Left cardiac atrium (tissue), 4 donors: ENCODE results near the gene CALHM1. TPM values are rescaled to one million over a fixed set of nuclear protein-coding genes. Genes with fewer than 3 reads are reported as not detected.
"Not testable (repeated sequence)": the region's sequence is repeated elsewhere in the genome, so short reads cannot be mapped to it uniquely, and the experiment has no call there.

Source experiments
- ATAC-seq, 2 donors: fragments of 200-7000 bp; cut with Tn5 transposase; one replicate each; pipeline ENCODE4 v1.9.1; 2020; ENCODE audit warnings: mild to moderate bottlenecking in 2 of 2, moderate library complexity in 2 of 2
- DNase-seq: peaks from one replicate; pipeline ENCODE4 v3.0.0-alpha.2; 2020
- intact Hi-C, 2 donors: fragments of 100-400 bp; cut with DNase I; formaldehyde crosslinking; loops; one replicate each; pipeline versions ENCODE4 v1.14.1 to v1.15.1; 2022 to 2023
- total RNA-seq, 2 donors: library from RNA; stranded (reverse); fragmentation: NEBNext Ultra II Directional; extraction: Animal tissue kit (Norgen Biotek cat#: 25700); gene quantifications; one replicate each; pipeline ENCODE4 v1.2.1, GENCODE V29; 2021
- donor health status: DM: no; HTN: yes; CAD: no.
- donor health status: DM: no; HTN: yes; CAD: no; lungs with severe emphysema.
- donor health status: DM: yes; HTN: yes; CAD: no.
- donor health status: Dilated cardiomyopathy.

The CALHM1 gene
- total RNA-seq, 2 donors from 2014 or later, result not detected

DNA sequence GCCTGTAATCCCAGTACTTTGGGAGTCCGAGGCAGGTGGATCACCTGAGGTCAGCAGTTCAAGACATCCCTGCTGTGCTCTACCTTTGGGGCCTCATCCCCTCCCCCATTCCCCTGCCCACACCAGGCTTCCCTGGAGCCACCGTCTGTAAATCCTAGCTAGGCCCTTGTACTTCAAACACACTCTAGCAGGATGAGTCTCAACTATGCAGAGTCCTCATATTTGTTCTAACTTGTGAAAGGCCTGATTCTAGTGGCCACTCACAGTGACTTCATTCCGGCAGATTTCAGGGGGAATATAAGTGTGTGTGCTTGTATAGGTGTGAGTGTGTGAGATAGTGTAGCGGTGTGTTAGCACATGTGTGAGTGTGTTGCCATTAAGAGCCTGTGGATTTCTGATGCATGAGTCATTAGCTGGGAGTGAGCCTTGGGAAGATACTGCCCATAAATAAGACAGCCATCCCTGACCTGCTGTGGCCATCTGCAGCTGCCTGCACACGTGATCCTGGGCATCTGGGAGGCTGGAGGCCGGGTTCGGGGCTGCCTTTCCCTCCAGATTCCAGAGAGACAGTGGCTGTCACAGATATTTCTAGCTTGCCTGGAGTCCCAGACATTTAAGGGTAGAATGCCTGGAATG is 33.1 kb upstream of the CALHM1 start:
- ATAC-seq (peak; percentile 70 to 82), DNase-seq (no peak)
- intact Hi-C loops, result no loop called here

DNA sequence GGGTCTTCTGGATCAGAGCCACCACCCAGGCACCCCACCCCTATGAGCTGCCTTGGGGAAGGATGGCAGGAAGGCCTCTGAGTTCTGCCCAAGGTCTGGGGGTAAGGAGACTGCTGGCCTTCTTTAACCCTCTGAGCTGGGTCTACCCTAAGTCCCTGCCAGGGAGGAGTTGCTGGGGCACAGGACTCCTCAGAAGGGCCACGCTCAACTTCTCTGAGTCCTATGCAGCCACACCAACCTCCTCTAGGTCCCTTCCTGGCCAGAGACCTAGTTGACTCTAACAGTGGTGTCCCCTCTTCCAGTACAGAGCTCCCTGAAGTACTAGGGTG is 32.2 kb upstream of the CALHM1 start:
- intact Hi-C loops, result no loop called here
- DNase-seq (no peak), ATAC-seq (no peak)

DNA sequence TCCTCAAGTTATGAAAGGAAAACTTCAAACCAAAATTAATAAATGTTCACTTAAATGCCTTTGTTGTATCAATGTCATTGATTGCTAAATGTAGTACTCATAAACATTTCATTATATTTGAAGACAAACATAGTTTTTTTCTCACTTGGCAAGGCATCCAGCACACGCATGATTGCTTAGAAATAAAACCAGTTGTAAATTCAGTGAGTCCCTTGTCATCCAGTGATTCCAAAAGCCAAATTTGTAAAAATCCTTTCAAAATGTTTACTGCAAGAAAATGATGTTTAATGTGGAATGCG is 28.7 kb upstream of the CALHM1 start:
- intact Hi-C loops, result loop anchor here in 1 of 2 donors (5.0 kb wide), 1 partner anchor 70 kb away; no protein-coding TSS in a partner anchor
- DNase-seq, result no peak
- ATAC-seq, result no peak

DNA sequence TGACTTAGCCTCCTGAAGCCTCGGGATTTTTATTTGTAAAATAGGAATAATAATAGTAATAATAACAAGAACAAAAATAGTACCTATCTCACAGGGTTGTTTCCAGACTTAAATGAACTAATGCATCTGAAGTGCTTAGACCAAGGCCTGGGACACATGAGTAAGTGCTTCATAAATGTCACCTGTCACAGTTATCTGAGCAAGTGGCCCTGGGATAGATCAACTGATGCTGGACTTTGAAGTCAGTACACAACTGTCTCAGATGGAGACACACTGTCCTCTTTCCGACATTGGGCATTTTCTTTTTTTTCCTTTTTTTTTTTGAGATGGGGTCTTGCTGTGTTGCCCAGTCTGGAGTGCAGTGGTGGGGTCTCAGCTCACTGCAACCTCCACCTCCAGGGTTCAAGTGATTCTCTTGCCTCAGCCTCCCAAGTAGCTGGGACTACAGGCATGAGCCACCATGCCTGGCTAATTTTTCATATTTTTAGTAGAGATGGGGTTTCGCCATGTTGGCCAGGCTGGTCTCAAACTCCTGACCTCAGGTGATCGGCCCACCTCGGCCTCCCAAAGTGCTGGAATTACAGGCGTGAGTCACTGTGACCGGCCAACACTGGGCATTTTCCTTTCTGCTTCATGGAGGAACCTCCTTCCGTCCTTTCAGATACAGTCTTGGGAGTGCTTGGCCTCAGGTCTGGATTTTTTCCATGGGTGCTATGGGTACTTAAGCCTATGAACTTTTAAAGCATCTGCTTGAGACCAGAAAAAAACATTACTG is 28.1 kb upstream of the CALHM1 start:
- not testable (repeated sequence) for DNase-seq, ATAC-seq
- intact Hi-C loops, result loop anchor here in 1 of 2 donors (5.0 kb wide), 1 partner anchor 70 kb away; no protein-coding TSS in a partner anchor

DNA sequence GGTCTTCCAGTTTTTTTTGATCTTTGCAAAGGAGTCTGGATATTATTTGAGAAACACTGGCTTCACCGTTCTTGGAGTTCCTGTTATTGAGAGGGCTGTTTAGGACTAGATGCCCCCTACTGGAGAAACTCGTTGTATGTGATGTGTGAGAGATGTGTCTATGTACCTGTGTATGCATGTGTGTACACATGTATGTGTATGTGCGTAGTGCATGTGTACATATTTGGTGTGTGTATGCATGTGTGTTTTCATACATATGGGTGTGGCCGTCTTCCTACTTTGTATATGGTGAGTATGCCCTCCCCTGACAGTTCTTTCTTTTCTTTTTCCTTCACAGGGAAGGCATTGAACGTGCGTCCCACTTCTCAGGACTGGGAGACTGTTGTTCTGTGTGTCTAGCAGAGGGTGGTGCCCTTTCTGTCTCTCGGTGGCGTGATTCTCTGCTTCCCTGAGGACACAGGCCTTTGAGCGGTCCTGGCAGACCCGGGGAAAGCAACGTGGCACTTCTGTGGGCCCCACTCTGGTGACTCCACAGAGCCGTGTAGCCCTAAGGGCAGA is 23.4 kb upstream of the CALHM1 start:
- peak; percentile 58 to 72 for ATAC-seq
- intact Hi-C loops, result no loop called here
- DNase-seq, result no peak

DNA sequence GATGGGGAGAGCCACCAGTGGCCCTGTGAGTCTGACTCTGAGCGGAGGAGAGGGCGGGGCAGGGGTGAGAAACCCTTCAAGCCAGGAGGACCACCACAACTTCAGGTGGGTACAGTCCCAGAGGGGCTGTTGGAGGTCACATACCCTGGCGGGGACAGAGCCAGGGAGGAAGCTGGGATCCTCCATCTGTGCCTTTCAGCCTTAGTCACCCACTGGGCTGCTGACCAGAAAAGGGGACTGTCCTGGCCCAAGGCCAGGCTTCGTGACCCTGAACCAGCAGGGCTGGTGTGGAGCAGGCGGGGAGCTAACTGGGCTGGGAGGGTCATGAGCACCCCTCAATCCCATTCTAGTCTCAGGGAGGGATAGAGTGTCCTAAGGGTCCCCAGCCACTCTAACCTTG is 21.8 kb upstream of the CALHM1 start:
- DNase-seq, result peak; percentile 50

DNA sequence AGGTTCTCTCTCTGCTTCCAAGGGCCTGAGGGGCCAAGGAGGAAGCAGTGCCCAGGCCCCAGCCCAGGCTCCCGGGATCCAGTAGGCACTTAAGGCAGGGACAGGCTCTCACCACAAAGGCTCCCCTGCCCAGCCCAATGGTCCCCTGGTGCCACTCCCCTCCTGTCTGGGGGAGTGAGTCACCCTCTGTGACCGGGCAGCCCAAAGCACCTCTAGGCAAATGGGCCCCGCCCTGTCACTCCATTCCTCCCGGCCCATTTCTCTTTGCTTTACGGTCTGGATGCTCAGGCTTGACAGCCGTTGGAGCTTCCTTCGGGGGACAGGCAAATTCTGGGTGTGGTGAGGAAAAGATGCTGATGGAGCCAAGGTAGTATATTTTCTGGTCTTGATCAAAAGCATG is 20.4 kb upstream of the CALHM1 start, which contains the start of gene CALHM3:
CALHM3 (minus strand) TSS at position 106 of the 400 bp plus-strand sequence. CDS start 208 bp downstream, outside the sequence.
- DNase-seq (no peak), ATAC-seq (peak in 1 of 2 donors; percentile 12)
- intact Hi-C loops, result no loop called here

More for the DNA sequence above, 21.8 kb upstream of the CALHM1 start:
- ATAC-seq, result peak in 1 of 2 donors; percentile 40
- intact Hi-C loops, result no loop called here

DNA sequence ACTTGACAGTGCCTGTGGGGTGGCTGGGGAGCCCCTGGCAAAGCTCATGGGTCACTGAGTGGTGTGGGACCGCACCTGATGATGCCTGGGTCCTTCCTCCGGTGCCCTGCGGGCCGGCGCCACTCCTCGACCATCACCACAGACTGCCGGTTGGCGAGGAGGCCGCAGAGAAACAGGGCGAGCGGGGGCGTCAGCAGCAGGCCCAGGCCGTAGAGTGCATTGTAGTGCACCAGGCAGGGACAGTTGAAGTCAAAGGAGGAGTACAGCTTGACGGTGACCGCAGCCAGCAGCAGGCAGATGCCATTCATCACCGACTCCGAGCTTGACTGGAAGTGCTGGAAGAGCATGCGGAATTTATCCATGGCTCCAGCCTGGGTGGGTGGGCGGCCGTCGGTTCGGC is 20.0 kb upstream of the CALHM1 start:
- DNase-seq, result no peak
- ATAC-seq, result no peak
- intact Hi-C loops, result no loop called here

DNA sequence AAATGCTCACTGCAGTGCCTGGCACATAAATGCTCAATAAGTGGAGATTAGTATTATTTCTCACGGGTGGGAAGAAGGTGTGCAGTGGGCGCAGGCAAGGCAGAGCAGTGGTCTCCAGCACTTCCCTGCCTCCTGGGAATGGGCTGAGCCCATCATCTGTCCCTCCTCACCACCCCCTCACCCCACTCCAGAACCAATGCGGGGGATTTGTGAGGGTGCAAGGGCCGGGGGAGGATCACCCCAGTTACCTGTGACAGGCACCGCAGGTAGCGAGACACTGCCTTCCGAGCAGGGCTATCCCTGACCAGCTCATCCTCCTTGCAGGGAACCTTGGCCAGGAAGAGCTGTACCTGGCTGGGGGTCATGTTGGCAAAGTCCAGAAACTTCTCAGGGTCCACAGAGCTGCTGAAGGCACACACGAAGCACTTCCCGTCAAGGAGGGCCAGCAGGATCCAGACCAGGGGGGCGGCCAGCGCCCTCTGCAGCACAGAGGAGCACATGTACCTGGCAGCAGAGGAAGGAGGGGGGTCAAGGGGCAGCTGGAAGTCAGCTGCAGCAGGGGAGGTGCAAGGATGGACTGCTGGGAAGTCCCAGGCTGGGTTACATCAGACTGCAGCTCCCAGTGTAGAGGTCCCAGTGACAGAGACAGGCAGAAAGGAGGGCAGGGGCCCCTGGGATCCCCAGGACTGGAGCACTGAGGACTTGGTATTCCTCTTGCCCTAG is 17.5 kb upstream of the CALHM1 start:
- ATAC-seq, result no peak
- intact Hi-C loops, result no loop called here
- DNase-seq, result no peak

DNA sequence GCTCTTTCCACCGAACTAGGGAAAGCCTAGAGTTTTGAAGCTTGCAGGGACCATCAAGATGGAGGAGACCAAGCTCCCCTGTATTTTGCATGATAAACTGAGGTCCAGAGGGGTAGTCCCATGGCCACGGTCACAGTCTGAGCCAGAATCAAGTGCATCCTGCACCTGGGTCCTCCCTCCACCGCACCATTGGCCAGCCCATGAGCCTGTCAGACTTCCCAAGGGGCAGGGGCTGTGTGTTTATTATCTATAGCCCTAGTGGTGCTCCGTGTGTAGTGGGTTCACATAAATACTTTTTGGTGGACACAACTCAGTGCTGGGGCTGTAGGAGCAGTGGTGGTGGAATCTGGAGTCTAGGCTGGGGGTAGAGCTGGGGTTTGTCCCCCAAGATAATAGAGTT is 16.7 kb upstream of the CALHM1 start:
- intact Hi-C loops, result no loop called here
- ATAC-seq (no peak), DNase-seq (peak; percentile 10)

DNA sequence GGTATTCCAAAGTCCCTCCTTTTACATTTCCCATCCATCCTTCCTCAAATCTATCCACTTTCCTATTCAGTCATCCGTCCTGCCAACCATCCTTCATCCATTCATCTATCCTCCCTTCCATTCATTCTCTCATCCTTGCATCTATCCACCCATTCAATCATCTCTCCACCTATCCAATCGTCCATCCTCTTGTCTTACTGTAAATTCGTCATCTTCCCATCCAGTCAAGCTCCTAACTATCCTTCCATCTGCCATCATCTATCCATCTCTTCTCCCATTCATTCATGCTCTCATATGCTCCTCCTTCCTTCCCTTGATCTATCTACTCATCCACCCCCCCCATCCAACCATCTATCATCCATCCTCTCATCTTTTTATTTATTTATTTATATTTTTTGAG is 15.4 kb upstream of the CALHM1 start:
- ATAC-seq (no peak), DNase-seq (no peak)
- intact Hi-C loops, result no loop called here

DNA sequence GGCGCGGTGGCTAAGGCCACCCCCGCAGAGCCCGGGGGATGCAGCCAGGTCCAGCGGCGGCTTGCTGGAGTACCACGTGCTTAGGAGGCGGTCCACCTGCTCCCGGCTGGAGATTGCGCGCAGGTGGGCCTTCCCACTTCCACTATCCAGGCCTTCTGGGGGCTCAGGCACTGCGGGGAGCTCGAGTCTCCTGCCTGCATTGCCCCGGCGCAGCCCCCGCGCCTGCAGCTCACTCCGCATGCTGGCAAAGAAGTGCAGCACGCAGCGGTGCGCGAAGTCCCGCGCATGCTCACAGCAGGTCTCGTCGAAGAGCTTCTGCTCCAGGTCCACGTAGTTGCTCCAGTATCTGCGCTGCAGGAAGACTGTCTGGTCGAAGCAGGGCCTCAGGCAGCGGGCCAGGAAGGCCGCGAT is 14.6 kb upstream of the CALHM1 start:
- ATAC-seq, result no peak
- intact Hi-C loops, result no loop called here
- no peak for DNase-seq

DNA sequence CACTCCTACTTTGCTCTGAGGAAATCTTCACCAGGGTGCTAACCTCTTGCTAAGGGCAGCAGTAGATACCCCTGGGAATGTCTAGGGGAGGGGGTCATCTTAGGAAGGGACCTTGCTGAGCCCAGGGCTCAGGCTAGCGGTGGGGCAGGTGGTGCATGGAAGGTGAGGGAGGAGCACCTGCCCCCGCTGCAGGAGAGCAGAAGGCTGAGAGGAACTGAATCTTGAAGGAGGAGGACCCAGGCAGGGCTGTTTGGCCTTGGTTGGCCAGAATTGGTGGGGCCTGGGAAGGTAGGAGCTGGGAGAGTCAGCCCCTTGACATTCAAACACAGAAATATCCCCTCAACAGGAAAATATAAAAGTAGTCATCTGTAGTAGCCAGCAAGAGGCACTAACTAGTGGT is 13.3 kb upstream of the CALHM1 start:
- ATAC-seq, result no peak
- intact Hi-C loops, result no loop called here

DNA sequence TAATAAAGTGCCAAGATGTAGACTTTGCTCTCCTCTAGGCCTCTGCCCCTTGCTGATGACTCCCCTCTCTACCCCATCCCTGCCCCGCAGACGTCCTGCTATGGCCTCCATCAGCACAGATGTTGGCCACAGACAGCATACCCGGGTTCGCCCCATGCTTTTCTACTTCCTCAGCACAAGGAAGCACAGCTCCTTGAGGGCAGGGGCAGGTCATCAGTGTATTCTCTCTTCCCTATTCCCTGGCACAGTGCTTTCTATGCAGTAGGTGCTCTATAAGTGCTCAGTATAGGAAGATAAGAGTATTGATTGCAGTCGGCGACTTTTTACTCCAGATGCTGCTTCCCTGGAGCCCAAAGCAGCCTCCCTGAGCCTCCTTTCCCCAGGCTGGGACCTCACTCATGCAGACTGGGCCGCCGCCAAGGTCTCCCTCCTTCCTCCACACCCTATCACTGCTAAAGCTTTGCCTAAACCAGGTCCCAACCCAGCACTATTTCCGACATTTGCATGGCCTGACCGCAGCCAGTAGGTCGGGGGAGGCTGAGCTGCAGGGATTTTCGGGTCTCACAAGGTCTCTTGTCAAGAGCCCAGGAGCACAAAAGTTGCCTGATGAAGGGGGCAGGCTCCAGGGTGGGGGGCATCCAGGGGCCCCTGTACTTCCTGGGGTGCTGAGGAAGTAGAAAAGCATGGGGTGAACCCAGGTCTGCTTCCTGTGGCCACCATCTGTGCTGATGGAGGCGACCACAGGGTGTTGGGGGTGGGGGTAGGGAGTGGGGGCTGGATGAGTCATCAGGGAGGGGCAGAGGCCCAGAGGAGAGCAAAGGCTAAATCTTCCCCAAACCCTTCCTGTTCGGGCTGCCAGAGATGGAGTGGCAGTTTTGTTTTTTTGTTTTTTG is 12.3 kb upstream of the CALHM1 start:
- DNase-seq (peak; percentile 67), ATAC-seq (peak; percentile 84 to 90)
- intact Hi-C loops, result no loop called here

More for the DNA sequence above, 13.3 kb upstream of the CALHM1 start:
- DNase-seq, result no peak

DNA sequence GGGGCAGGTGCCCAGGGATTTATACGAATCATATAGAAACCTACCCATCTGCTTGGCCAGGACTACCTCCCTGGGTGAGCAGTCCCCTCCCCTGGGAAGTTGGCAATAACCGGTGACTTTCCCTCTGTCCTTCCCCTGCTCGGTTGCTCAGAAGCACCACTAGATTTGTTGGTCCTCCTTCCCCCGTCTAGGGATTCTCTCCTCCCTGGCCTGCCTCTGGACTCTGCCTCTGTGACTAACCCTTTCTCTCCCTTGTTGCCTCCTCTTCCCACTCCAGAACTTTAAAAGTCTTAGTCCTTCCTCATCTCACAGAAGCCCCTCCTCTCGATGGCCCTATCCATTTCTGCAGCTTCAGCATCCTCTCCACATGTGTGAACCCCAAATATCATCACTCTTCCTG is 10.5 kb upstream of the CALHM1 start:
- DNase-seq, result no peak
- intact Hi-C loops, result no loop called here
- no peak for ATAC-seq

DNA sequence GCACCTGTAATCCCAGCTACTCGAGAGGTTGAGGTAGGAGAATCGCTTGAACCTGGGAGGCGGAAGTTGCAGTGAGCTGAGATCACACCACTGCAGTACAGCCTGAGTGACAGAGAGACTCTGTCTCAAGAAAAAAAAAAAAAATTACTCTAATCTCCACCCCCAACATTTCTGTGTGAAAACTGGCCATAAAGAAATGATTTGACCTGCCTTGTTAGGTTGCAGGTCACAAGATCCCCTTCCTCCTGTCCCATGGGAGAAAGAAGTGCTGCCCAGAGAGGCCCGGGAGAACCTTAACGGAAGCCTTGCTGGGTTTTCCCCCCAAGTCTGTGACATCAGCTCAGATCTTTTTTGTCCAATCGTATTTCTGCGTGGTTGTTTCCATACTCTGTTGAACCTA is 8.7 kb upstream of the CALHM1 start:
- intact Hi-C loops, result no loop called here
- no peak for DNase-seq
- no peak for ATAC-seq

DNA sequence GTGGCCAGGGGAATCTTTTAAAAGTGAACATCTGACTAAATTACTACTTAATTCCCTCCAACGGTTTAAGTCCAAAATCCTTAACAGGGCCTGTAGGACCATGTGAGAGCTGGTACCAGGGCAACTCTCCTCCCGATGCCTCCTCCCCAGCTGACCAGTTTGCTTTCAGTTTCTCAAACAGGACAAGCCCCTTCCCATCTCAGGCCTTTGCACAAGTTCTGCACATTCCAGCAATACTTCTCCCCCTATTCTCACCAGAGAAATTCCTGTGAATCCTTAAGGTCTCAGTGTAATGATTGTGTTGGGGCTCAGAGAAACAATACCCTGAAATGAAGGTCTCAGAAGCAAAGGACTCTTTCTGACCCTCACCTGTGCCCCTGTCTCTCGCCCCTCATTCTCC is 8.0 kb upstream of the CALHM1 start:
- intact Hi-C loops, result no loop called here
- DNase-seq (no peak), ATAC-seq (no peak)

DNA sequence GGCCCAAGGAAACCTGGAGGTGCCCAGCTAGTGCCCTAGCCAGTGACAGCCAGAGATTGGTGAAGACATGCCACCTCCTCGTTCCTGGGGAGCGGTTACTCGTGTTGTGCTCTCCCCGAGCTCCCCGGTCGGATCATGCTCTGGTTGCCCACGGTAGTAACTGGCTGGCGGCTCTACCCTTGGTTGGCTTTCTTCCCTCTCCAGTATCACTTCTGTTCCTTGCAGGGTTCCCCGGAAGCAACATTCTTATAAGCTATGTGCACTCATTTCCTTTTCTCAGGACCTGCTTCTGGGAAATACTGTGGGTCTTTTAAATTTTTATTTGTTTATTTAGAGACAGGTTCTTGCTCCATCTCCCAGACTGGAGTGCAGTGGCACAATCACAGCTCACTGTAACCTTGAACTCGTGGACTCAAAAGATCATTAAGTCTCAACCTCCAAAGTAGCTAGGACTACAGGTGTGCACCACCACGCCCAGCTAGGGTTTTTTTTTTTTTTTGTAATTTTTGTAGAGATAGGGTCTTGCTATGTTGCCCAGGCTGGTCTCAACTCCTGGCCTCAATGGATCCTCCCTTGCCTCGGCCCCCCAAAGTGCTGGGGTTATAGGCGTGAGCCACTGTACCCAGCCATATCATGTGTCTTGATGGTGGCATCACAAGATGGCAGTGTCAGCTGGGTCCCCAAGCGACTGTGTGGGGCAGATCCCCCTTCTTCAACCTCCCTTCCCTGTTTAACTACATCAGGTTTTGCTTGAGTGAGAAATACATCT is 6.9 kb upstream of the CALHM1 start:
- DNase-seq (no peak), ATAC-seq (peak in 1 of 2 donors; percentile 23)
- intact Hi-C loops, result no loop called here
